GM20000 (cell line): Measurements from ENCODE around the gene MSH6.

Experiments
- DNase-seq: peaks from one replicate; pipeline ENCODE4 v3.0.0; 2012; ENCODE audit warnings: low spot score
- CTCF ChIP-seq: IDR thresholded peaks from 2 replicates; pipeline ENCODE4 v1.5.1; 2012; ENCODE audit warnings: mild to moderate bottlenecking, control low read depth; ENCODE audit errors: extremely low read depth, missing control alignments

MSH6 gene

GRCh38 chr2:47782381-47782670 lies 619 bp upstream of the MSH6 start:
- DNase-seq: peak; percentile 12

GRCh38 chr2:47783486-47784351 lies 774 bp downstream of the MSH6 start:
- TF ChIP-seq CTCF: no peak

More at GRCh38 chr2:47782381-47782670, 619 bp upstream of the MSH6 start:
- TF ChIP-seq CTCF: no peak

GRCh38 chr2:47784352-47784851 lies 1.5 kb downstream of the MSH6 start:
- no peak for TF ChIP-seq CTCF

More at GRCh38 chr2:47783486-47784351, 774 bp downstream of the MSH6 start:
- peak; percentile 86 for DNase-seq

GRCh38 chr2:47785986-47786385 lies 3.0 kb downstream of the MSH6 start:
- no peak for DNase-seq

More at GRCh38 chr2:47784352-47784851, 1.5 kb downstream of the MSH6 start:
- no peak for DNase-seq

GRCh38 chr2:47796090-47796697 lies 13.2 kb downstream of the MSH6 start:
- TF ChIP-seq CTCF: no peak
- DNase-seq: no peak

More at GRCh38 chr2:47785986-47786385, 3.0 kb downstream of the MSH6 start:
- no peak for TF ChIP-seq CTCF

GRCh38 chr2:47798631-47799030 lies 15.7 kb downstream of the MSH6 start:
- DNase-seq: no peak
- TF ChIP-seq CTCF: no peak

GRCh38 chr2:47799031-47799609 lies 16.2 kb downstream of the MSH6 start:
- no peak for DNase-seq
- no peak for TF ChIP-seq CTCF
